Sigmoid colon (tissue), 7 donors: ENCODE data around the gene ME3. TPM values are rescaled to one million over a fixed set of nuclear protein-coding genes. Genes with fewer than 3 reads are reported as not detected.

Experiments used
- DNase-seq: peaks from one replicate; pipeline ENCODE4 v3.0.0-alpha.2; 2019
- H3K27ac ChIP-seq, 4 donors: fragments of 200-600 bp; sonication (generic); one replicate each; pipeline ENCODE4 v1.5.1; 2016 to 2019; ENCODE audit warnings: mild to moderate bottlenecking in 1 of 4
- H3K27me3 ChIP-seq, 3 donors: fragments of 200-600 bp; sonication (generic); one replicate each; pipeline ENCODE4 v1.5.1; 2019; ENCODE audit warnings: mild to moderate bottlenecking in 1 of 3
- H3K36me3 ChIP-seq, 4 donors: fragments of 200-600 bp; sonication (generic); one replicate each; pipeline ENCODE4 v1.5.1; 2016 to 2019
- H3K4me1 ChIP-seq, 4 donors: fragments of 200-600 bp; sonication (generic); one replicate each; pipeline ENCODE4 v1.5.1; 2017 to 2019
- H3K4me3 ChIP-seq, 4 donors: fragments of 200-600 bp; sonication (generic); one replicate each; pipeline ENCODE4 v1.5.1; 2017 to 2019; ENCODE audit warnings: mild to moderate bottlenecking in 2 of 4, moderate library complexity in 1 of 4
- H3K9me3 ChIP-seq, 4 donors: fragments of 200-600 bp in 3 of 4; sonication (generic) in 3 of 4; one replicate each; pipeline versions ENCODE4 v1.5.1 to v1.6.1; 2013 to 2019
- CTCF ChIP-seq, 4 experiments: fragments of 450-650 bp in 3 of 4; fragments of 200-600 bp in 1 of 4; IDR thresholded peaks; one replicate each; pipeline ENCODE4 v1.5.1; 2016 to 2019; ENCODE audit warnings: antibody characterized with exemption in 4 of 4, mild to moderate bottlenecking in 3 of 4, moderate library complexity in 2 of 4
- EP300 ChIP-seq, 4 donors: sonication (generic); formaldehyde crosslinking; IDR thresholded peaks; one replicate each; pipeline ENCODE4 v1.6.1; 2017; ENCODE audit warnings: antibody characterized with exemption in 4 of 4
- POLR2A ChIP-seq, 2 donors: fragments of 450-650 bp; IDR thresholded peaks; one replicate each; pipeline ENCODE4 v1.6.1; 2016; ENCODE audit warnings: antibody characterized with exemption in 2 of 2, mild to moderate bottlenecking in 2 of 2, moderate library complexity in 2 of 2
- POLR2AphosphoS5 ChIP-seq, 4 donors: sonication (generic); formaldehyde crosslinking; IDR thresholded peaks; one replicate each; pipeline ENCODE4 v1.6.1; 2017; ENCODE audit warnings: antibody characterized with exemption in 4 of 4
- WGBS, 2 donors: extraction: QIAGEN DNeasy Blood & Tissue Kit; methylation state at CpG; one replicate each; pipeline ENCODE4 v1.1.7; 2013; 5-methylcytosine and 5-hydroxymethylcytosine counted together
- intact Hi-C: fragments of 100-400 bp; cut with DNase I; formaldehyde crosslinking; loops from one replicate; pipeline ENCODE4 v1.15.1; 2023
- polyA plus RNA-seq, 3 donors: library from polyadenylated mRNA; stranded (reverse); fragments of 200-250 nt; gene quantifications; one replicate each; pipeline ENCODE4 v1.2.3, GENCODE V29; 2013
- total RNA-seq, 4 donors: library from RNA; depleted of rRNA; stranded (reverse); fragments of >200 nt; gene quantifications; one replicate each; pipeline ENCODE4 v1.1.0, GENCODE V29; 2016
- donor health status: healthy with polysubstance abuse.
- donor health status: Bipolar disorder and iron deficiency.
- donor health status: healthy.

Gene ME3
- total and polyA plus RNA-seq, 7 donors, result 7.8 to 53.2 (median 25.5) TPM

- WGBS, 2 donors, result 96 to 97% methylated on average over 12 of the region's 12 CpGs
- DNase-seq, result no peak
- H3K9me3 ChIP-seq, result no peaks in the 10 kb centered on the region
- no peak overlapping the region for H3K4me3 ChIP-seq
- H3K27me3 ChIP-seq, result no peaks in the 10 kb centered on the region
- no peaks in the 10 kb centered on the region for H3K4me1 ChIP-seq
- no peak overlapping the region for H3K27ac ChIP-seq
- TF ChIP-seq EP300 (IDR thresholded peaks at IDR 0.05) (no peak), POLR2AphosphoS5 (IDR thresholded peaks at IDR 0.05) (no peak), POLR2A (IDR thresholded peaks at IDR 0.05) (no peak), CTCF (IDR thresholded peaks at IDR 0.05) (no peak)
- peaks cover 0 to 32% (median 2%) of the 10 kb centered on the region in 4 donors for H3K36me3 ChIP-seq
- intact Hi-C loops, result no loop called here
Measured at GRCh38 chr11:86446924-86447285, 225.5 kb downstream of the ME3 start.

- 94 to 96% methylated on average over 8 of the region's 8 CpGs for WGBS, 2 donors
Measured at GRCh38 chr11:86446163-86446923, 226.1 kb downstream of the ME3 start.

DNA sequence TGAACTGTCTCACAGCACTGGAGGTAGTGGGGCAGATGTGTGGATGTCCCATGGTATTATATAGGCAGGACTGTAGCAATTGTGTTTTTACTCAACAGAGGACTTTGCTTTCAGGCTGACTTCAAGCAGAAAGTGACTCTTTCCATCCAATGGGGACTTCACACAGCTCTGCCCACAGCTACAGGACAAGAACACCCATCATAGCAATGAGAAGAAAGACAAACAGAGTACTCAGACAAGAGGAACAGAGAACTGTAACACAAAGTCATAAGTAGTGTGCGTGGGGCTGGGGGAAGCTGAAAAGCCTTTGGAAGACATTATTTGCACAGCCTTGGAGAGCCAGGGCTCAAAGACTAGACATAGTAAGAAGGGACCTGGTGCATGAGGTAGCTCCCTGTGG is 227.4 kb downstream of the ME3 start:
- TF ChIP-seq EP300 (IDR thresholded peaks at IDR 0.05) (no peak), POLR2AphosphoS5 (IDR thresholded peaks at IDR 0.05) (no peak), CTCF (IDR thresholded peaks at IDR 0.05) (no peak), POLR2A (IDR thresholded peaks at IDR 0.05) (no peak)
- Histone ChIP-seq H3K4me1 (no peaks in the 10 kb centered on the region), H3K4me3 (no peak overlapping the region), H3K36me3 (peaks cover 0 to 47% (median 2%) of the 10 kb centered on the region in 4 donors), H3K9me3 (no peaks in the 10 kb centered on the region), H3K27ac (no peak overlapping the region), H3K27me3 (no peaks in the 10 kb centered on the region)
- WGBS, 2 donors, result 97% methylated on average over 1 of the region's 1 CpG
- DNase-seq, result no peak
- intact Hi-C loops, result no loop called here

More at GRCh38 chr11:86446163-86446923, 226.1 kb downstream of the ME3 start:
- TF ChIP-seq POLR2A (IDR thresholded peaks at IDR 0.05) (no peak), POLR2AphosphoS5 (IDR thresholded peaks at IDR 0.05) (no peak), CTCF (IDR thresholded peaks at IDR 0.05) (no peak), EP300 (IDR thresholded peaks at IDR 0.05) (no peak)
- H3K9me3 ChIP-seq, result no peaks in the 10 kb centered on the region
- H3K27me3 ChIP-seq, result no peaks in the 10 kb centered on the region
- no peak overlapping the region for H3K4me3 ChIP-seq
- peaks cover 0 to 37% (median 2%) of the 10 kb centered on the region in 4 donors for H3K36me3 ChIP-seq
- no peak overlapping the region for H3K27ac ChIP-seq
- intact Hi-C loops, result no loop called here
- H3K4me1 ChIP-seq, result no peaks in the 10 kb centered on the region
- no peak for DNase-seq

GRCh38 chr11:86443415-86443814 is 229.0 kb downstream of the ME3 start:
- intact Hi-C loops, result no loop called here
- DNase-seq, result no peak
- no peak for TF ChIP-seq CTCF (IDR thresholded peaks at IDR 0.05)
- TF ChIP-seq POLR2A (IDR thresholded peaks at IDR 0.05), result no peak
- TF ChIP-seq POLR2AphosphoS5 (IDR thresholded peaks at IDR 0.05), result no peak
- TF ChIP-seq EP300 (IDR thresholded peaks at IDR 0.05), result no peak
- Histone ChIP-seq H3K4me3 (no peak overlapping the region), H3K4me1 (no peaks in the 10 kb centered on the region), H3K36me3 (peaks cover 0 to 47% (median 2%) of the 10 kb centered on the region in 4 donors), H3K27ac (no peak overlapping the region), H3K9me3 (no peaks in the 10 kb centered on the region), H3K27me3 (no peaks in the 10 kb centered on the region)
- 0 to 1% methylated on average over 1 of the region's 1 CpG for WGBS, 2 donors
